ENCODE results near the gene C11orf21.

DNA sequence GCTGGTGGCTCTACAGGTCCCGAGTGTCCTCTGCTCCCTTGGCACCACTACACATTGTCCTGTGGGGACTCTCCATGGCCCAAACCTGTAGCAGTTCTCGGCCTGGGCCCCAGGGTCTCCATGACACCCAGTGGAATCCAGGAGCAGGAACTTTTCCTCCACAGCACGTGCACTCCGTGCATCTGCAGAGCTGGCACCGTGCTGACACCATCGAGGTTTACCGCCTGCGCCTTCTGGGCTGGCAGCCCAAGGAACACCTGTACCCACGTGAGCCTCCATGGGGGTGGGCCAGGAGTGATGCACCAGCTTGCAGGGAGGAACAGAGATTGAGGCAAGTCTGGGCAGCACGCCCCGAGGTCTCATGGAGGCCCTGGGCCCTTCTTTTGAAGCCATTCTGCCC is 25.3 kb upstream of the C11orf21 start:
- no peak for TF ChIP-seq POLR2A (IDR thresholded peaks at IDR 0.05)
- TF ChIP-seq, protein P1, sequence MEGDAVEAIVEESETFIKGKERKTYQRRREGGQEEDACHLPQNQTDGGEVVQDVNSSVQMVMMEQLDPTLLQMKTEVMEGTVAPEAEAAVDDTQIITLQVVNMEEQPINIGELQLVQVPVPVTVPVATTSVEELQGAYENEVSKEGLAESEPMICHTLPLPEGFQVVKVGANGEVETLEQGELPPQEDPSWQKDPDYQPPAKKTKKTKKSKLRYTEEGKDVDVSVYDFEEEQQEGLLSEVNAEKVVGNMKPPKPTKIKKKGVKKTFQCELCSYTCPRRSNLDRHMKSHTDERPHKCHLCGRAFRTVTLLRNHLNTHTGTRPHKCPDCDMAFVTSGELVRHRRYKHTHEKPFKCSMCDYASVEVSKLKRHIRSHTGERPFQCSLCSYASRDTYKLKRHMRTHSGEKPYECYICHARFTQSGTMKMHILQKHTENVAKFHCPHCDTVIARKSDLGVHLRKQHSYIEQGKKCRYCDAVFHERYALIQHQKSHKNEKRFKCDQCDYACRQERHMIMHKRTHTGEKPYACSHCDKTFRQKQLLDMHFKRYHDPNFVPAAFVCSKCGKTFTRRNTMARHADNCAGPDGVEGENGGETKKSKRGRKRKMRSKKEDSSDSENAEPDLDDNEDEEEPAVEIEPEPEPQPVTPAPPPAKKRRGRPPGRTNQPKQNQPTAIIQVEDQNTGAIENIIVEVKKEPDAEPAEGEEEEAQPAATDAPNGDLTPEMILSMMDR (IDR thresholded peaks at IDR 0.05) = no peak

Measured in upper lobe of left lung (tissue), 4 donors.